SK-N-SH (cell line): ENCODE results near the gene CLMN. TPM values are rescaled to one million over a fixed set of nuclear protein-coding genes. Genes with fewer than 3 reads are reported as not detected.

Experiments used
- CTCF ChIA-PET: fragments of 300-600, 350-600 bp; formaldehyde crosslinking; extraction: SDS; loops from one replicate; lab custom pipeline; 2021; lab: Yijun Ruan, JAX
- POLR2A ChIA-PET: fragments of 350-600 bp; sonication (Branson Sonifier 250); formaldehyde crosslinking; extraction: SDS; loops from one replicate; lab custom pipeline; 2020; ENCODE audit warnings: antibody characterized with exemption, inconsistent platforms; lab: Yijun Ruan, JAX
- DNase-seq: peaks from one replicate; pipeline ENCODE4 v3.0.0; 2012
- H2AFZ ChIP-seq: fragments of 200-600 bp; sonication (generic); 2 replicates; pipeline ENCODE4 v1.8.1; 2016; ENCODE audit warnings: antibody characterized with exemption, mild to moderate bottlenecking, low read depth
- H3F3A ChIP-seq: fragments of 200-600 bp; sonication (generic); replicated peaks from 2 replicates; pipeline ENCODE3; 2016; ENCODE audit warnings: antibody characterized with exemption, mild to moderate bottlenecking; ENCODE audit not compliant: insufficient read depth
- H3K27ac ChIP-seq, 2 experiments: fragments of 200-500 bp in 1 of 2; fragments of 200-600 bp in 1 of 2; sonication (Bioruptor generic) in 1 of 2; sonication (generic), shearing (Covaris generic) in 1 of 2; 2 replicates each; pipeline versions ENCODE4 v1.5.1 to v1.6.1; 2014 to 2016; ENCODE audit warnings: low read depth in 2 of 2, inconsistent platforms in 1 of 2, low read length in 1 of 2, mild to moderate bottlenecking in 1 of 2, mixed read lengths in 1 of 2
- H3K27me3 ChIP-seq: fragments of 200-600 bp; sonication (generic), shearing (Covaris generic); 2 replicates; pipeline ENCODE4 v1.6.1; 2016; ENCODE audit warnings: mixed run types; ENCODE audit not compliant: insufficient read depth
- H3K36me3 ChIP-seq, 2 experiments: fragments of 200-500 bp in 1 of 2; fragments of 200-600 bp in 1 of 2; sonication (Bioruptor generic) in 1 of 2; sonication (generic) in 1 of 2; replicated peaks in 1 of 2; 2 replicates each; pipeline versions ENCODE3 to v1.5.1; 2014 to 2016; ENCODE audit warnings: low read length in 1 of 2, mild to moderate bottlenecking in 1 of 2; ENCODE audit not compliant: insufficient read depth in 2 of 2, control insufficient read depth in 1 of 2
- H3K4me1 ChIP-seq, 2 experiments: fragments of 200-500 bp in 1 of 2; fragments of 200-600 bp in 1 of 2; sonication (Bioruptor generic) in 1 of 2; sonication (generic), shearing (Covaris generic) in 1 of 2; 2 replicates each; pipeline versions ENCODE4 v1.5.1 to v1.6.1; 2014 to 2016; ENCODE audit warnings: low read depth in 1 of 2, low read length in 1 of 2, mixed run types in 1 of 2; ENCODE audit not compliant: insufficient read depth in 2 of 2, control insufficient read depth in 1 of 2
- H3K4me2 ChIP-seq: fragments of 200-600 bp; sonication (generic), shearing (Covaris generic); 2 replicates; pipeline ENCODE4 v1.6.1; 2017; ENCODE audit warnings: mixed run types
- H3K4me3 ChIP-seq, 2 experiments: fragments of 200-500 bp in 1 of 2; fragments of 200-600 bp in 1 of 2; sonication (Bioruptor generic) in 1 of 2; sonication (generic), shearing (Covaris generic) in 1 of 2; 2 replicates each; pipeline versions ENCODE4 v1.5.1 to v1.8.1; 2014 to 2016; ENCODE audit warnings: low read depth in 2 of 2, inconsistent platforms in 1 of 2, low read length in 1 of 2, mild to moderate bottlenecking in 1 of 2, mixed read lengths in 1 of 2, moderate library complexity in 1 of 2
- H3K79me2 ChIP-seq: fragments of 200-600 bp; sonication (generic); 2 replicates; pipeline ENCODE4 v1.8.1; 2017; ENCODE audit warnings: mild to moderate bottlenecking; ENCODE audit not compliant: insufficient read depth
- H3K9ac ChIP-seq: fragments of 200-600 bp; sonication (generic); 2 replicates; pipeline ENCODE4 v1.6.1; 2017; ENCODE audit warnings: mixed run types
- H3K9me2 ChIP-seq: fragments of 200-600 bp; sonication (generic); 2 replicates; pipeline ENCODE4 v1.6.1; 2017; ENCODE audit warnings: mixed run types
- H3K9me3 ChIP-seq: fragments of 200-600 bp; sonication (generic); 2 replicates; pipeline ENCODE4 v1.6.1; 2017; ENCODE audit warnings: mixed run types, mild to moderate bottlenecking, moderate library complexity
- H4K20me1 ChIP-seq: fragments of 200-600 bp; sonication (generic); 2 replicates; pipeline ENCODE4 v1.6.1; 2017; ENCODE audit warnings: mild to moderate bottlenecking, mixed run types; ENCODE audit not compliant: insufficient read depth
- CHD2 ChIP-seq: fragments of 150-350 bp; IDR thresholded peaks from 2 replicates; pipeline ENCODE4 v1.6.1; 2018; ENCODE audit warnings: low read length; ENCODE audit not compliant: partially characterized antibody
- CTCF ChIP-seq: fragments of 200-600 bp; sonication (generic); IDR thresholded peaks from 2 replicates; pipeline ENCODE4 v1.6.1; 2017; ENCODE audit warnings: antibody characterized with exemption, mild to moderate bottlenecking, moderate library complexity
- ELF1 ChIP-seq: IDR thresholded peaks from 2 replicates; pipeline ENCODE4 v1.4.0; 2012
- EP300 ChIP-seq, 2 experiments: IDR thresholded peaks; 2 replicates each; pipeline versions ENCODE4 v1.4.0 to v1.6.1; 2012; ENCODE audit warnings: borderline replicate concordance in 1 of 2, low read depth in 1 of 2, low read length in 1 of 2
- FOSL2 ChIP-seq: IDR thresholded peaks from 2 replicates; pipeline ENCODE4 v1.4.0; 2012; ENCODE audit warnings: low read depth, mild to moderate bottlenecking, moderate library complexity, borderline replicate concordance
- FOXJ3 ChIP-seq: sonication (generic); formaldehyde crosslinking; IDR thresholded peaks from 2 replicates; pipeline ENCODE4 v1.5.1; 2020; ENCODE audit warnings: mild to moderate bottlenecking, missing genetic modification reagents
- JUND ChIP-seq: IDR thresholded peaks from 2 replicates; pipeline ENCODE4 v1.4.0; 2012
- MAX ChIP-seq: IDR thresholded peaks from 2 replicates; pipeline ENCODE4 v1.4.0; 2012; ENCODE audit warnings: low read depth
- NFIC ChIP-seq: IDR thresholded peaks from 2 replicates; pipeline ENCODE4 v1.4.0; 2012; ENCODE audit warnings: borderline replicate concordance
- NRF1 ChIP-seq: IDR thresholded peaks from 2 replicates; pipeline ENCODE4 v1.6.1; 2012; ENCODE audit warnings: low read depth, mild to moderate bottlenecking, low read length
- PBX3 ChIP-seq: IDR thresholded peaks from 2 replicates; pipeline ENCODE4; 2012
- POLR2AphosphoS5 ChIP-seq: IDR thresholded peaks from 2 replicates; pipeline ENCODE4 v1.6.1; 2012; ENCODE audit warnings: low read depth, low read length
- RCOR1 ChIP-seq: fragments of 150-350 bp; IDR thresholded peaks from 2 replicates; pipeline ENCODE4 v1.6.1; 2017; ENCODE audit warnings: antibody characterized with exemption, low read length
- REST ChIP-seq: IDR thresholded peaks from 2 replicates; pipeline ENCODE4 v1.6.1; 2012; ENCODE audit warnings: mild to moderate bottlenecking, low read depth, low read length, moderate library complexity
- RXRA ChIP-seq: IDR thresholded peaks from 2 replicates; pipeline ENCODE4 v1.4.0; 2012; ENCODE audit warnings: low read depth, mild to moderate bottlenecking, borderline replicate concordance
- SIN3A ChIP-seq: IDR thresholded peaks from 2 replicates; pipeline ENCODE4 v1.6.1; 2012; ENCODE audit warnings: low read depth, mild to moderate bottlenecking, low read length, moderate library complexity, borderline replicate concordance
- TAF1 ChIP-seq: IDR thresholded peaks from 2 replicates; pipeline ENCODE4 v1.6.1; 2012; ENCODE audit warnings: low read depth, mild to moderate bottlenecking, low read length, moderate library complexity, borderline replicate concordance
- USF2 ChIP-seq: fragments of 150-350 bp; IDR thresholded peaks from 2 replicates; pipeline ENCODE4 v1.6.1; 2017; ENCODE audit warnings: antibody characterized with exemption, low read length, low read depth, borderline replicate concordance
- WGBS: methylation state at CpG from one replicate; pipeline ENCODE4 v1.1.6; 2017; ENCODE audit warnings: low lambda C conversion rate; 5-methylcytosine and 5-hydroxymethylcytosine counted together
- polyA plus RNA-seq, 3 experiments: library from polyadenylated mRNA; depleted of rRNA; stranded (reverse); fragments of >200 nt; gene quantifications; 2 replicates each; pipeline ENCODE4 v1.2.3, GENCODE V29; 2012

CLMN gene
- polyA plus RNA-seq, 1 of the 3 experiments (the other 2 are of a cell fraction): 1.4 TPM

- no peaks in the 10 kb centered on the region for H3K9me3 ChIP-seq
- WGBS: 94% methylated on average over 8 of the region's 10 CpGs
- H3K79me2 ChIP-seq: no peaks in the 10 kb centered on the region
- POLR2A ChIA-PET: no interaction called here
- H3K4me2 ChIP-seq: no peak overlapping the region
- CTCF ChIA-PET: no interaction called here
- no peak overlapping the region for H3K27ac ChIP-seq
- H3K4me3 ChIP-seq: no peak overlapping the region
- DNase-seq: no peak
- TF ChIP-seq JUND (no peak), RXRA (no peak), PBX3 (no peak), CTCF (no peak), NFIC (no peak), REST (no peak), NRF1 (no peak), CHD2 (no peak), EP300 (IDR thresholded peaks at IDR 0.05; ENCODE audit: borderline replicate concordance in 1 of 2, low read depth in 1 of 2, low read length in 1 of 2) (no peak), FOSL2 (no peak), MAX (no peak), RCOR1 (no peak), TAF1 (no peak), FOXJ3 (CRISPR knock-in tag) (no peak), ELF1 (no peak), POLR2AphosphoS5 (no peak), USF2 (no peak), SIN3A (no peak)
- H4K20me1 ChIP-seq: no peaks in the 10 kb centered on the region
- H3K9ac ChIP-seq: no peak overlapping the region
- H3K4me1 ChIP-seq: peaks cover 4 to 19% of the 10 kb centered on the region in 2 experiments; a peak in 2 of 4 replicates
- H3F3A ChIP-seq: no peaks in the 10 kb centered on the region
- no peaks in the 10 kb centered on the region for H3K27me3 ChIP-seq
- no peaks in the 10 kb centered on the region for H3K9me2 ChIP-seq
- no peaks in the 10 kb centered on the region for H3K36me3 ChIP-seq
- no peak overlapping the region for H2AFZ ChIP-seq
These were observed 16.8 kb downstream of the CLMN start for GRCh38 chr14:95302667-95303506.
